K562 (cell line): ENCODE results near the gene SIGLEC9. TPM values are rescaled to one million over a fixed set of nuclear protein-coding genes. Genes with fewer than 3 reads are reported as not detected.

Experiments used
- RAD21 ChIP-seq, 2 experiments: fragments of 250-450 bp in 1 of 2; fragments of 450-650 bp in 1 of 2; sonication (Bioruptor Pico) in 1 of 2; formaldehyde crosslinking in 1 of 2; IDR thresholded peaks in 1 of 2; conservative IDR thresholded peaks in 1 of 2; 2 replicates each; pipeline versions ENCODE4 v1.4.0 to v1.8.0; 2020 to 2022; ENCODE audit warnings: mild to moderate bottlenecking in 2 of 2, moderate library complexity in 1 of 2
- RFX1 ChIP-seq: fragments of 450-650 bp; IDR thresholded peaks from 2 replicates; pipeline ENCODE4 v1.6.1; 2016; ENCODE audit warnings: mild to moderate bottlenecking, moderate library complexity
- SMAD4 ChIP-seq: fragments of 250-450 bp; sonication (Bioruptor Pico); conservative IDR thresholded peaks from 2 replicates; pipeline ENCODE4 v1.8.0; 2021; ENCODE audit warnings: inconsistent platforms, mild to moderate bottlenecking, moderate library complexity
- polyA plus RNA-seq, 8 experiments: library from polyadenylated mRNA; depleted of rRNA in 4 of 8; stranded (reverse) in 5 of 8; unstranded in 3 of 8; fragments of >200 nt; fragmentation: Nextera tagmentation in 2 of 8; fragmentation: Illumina TruSeq in 1 of 8; extraction: Ambion mirVana in 2 of 8; extraction: Trizol in 1 of 8; gene quantifications; 2 replicates each; pipeline versions ENCODE4 v1.2.1 to v1.2.3, GENCODE V29; 2011 to 2014; ENCODE audit warnings: inconsistent platforms in 1 of 8, missing spikeins in 1 of 8
- total RNA-seq, 7 experiments: library from RNA; depleted of rRNA in 6 of 7; stranded (reverse); fragments of >200 nt in 6 of 7; fragmentation: Illumina TruSeq in 2 of 7; extraction: Trizol in 2 of 7; gene quantifications; 2 replicates each; pipeline versions ENCODE4 v1.2.1 to v1.2.3, GENCODE V29; 2011 to 2021; ENCODE audit warnings: low replicate concordance in 1 of 7
- TF ChIP-seq, protein P1 (sequence below), 3 experiments: IDR thresholded peaks in 2 of 3; conservative IDR thresholded peaks in 1 of 3; 2 replicates each; pipeline ENCODE4 v1.5.1; 2011 to 2012; ENCODE audit warnings: low read length in 3 of 3, mild to moderate bottlenecking in 3 of 3, control low read depth in 2 of 3, improper control_type of control experiment in 1 of 3, inconsistent platforms in 1 of 3, low read depth in 1 of 3, mixed read lengths in 1 of 3, moderate library complexity in 1 of 3; ENCODE audit not compliant: insufficient read depth in 2 of 3
- TF ChIP-seq, protein P2 (sequence below): fragments of 450-650 bp; formaldehyde crosslinking; IDR thresholded peaks from 2 replicates; pipeline ENCODE4 v1.4.0; 2020; ENCODE audit warnings: mild to moderate bottlenecking, moderate library complexity
- TF ChIP-seq, protein P3 (sequence below): sonication (generic); formaldehyde crosslinking; IDR thresholded peaks from 2 replicates; pipeline ENCODE4 v1.8.0; 2022; ENCODE audit warnings: missing genetic modification reagents, mild to moderate bottlenecking, moderate library complexity, borderline replicate concordance

SIGLEC9 gene
- total and polyA plus RNA-seq, 9 of the 15 experiments (the other 6 are each of a cell fraction or from before 2014, with no cell fraction given) = 0.09 to 0.34 (median 0.22) TPM; not detected in 4

- TF ChIP-seq, protein P1, sequence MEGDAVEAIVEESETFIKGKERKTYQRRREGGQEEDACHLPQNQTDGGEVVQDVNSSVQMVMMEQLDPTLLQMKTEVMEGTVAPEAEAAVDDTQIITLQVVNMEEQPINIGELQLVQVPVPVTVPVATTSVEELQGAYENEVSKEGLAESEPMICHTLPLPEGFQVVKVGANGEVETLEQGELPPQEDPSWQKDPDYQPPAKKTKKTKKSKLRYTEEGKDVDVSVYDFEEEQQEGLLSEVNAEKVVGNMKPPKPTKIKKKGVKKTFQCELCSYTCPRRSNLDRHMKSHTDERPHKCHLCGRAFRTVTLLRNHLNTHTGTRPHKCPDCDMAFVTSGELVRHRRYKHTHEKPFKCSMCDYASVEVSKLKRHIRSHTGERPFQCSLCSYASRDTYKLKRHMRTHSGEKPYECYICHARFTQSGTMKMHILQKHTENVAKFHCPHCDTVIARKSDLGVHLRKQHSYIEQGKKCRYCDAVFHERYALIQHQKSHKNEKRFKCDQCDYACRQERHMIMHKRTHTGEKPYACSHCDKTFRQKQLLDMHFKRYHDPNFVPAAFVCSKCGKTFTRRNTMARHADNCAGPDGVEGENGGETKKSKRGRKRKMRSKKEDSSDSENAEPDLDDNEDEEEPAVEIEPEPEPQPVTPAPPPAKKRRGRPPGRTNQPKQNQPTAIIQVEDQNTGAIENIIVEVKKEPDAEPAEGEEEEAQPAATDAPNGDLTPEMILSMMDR (IDR thresholded peaks at IDR 0.05 in 2 of 3, conservative IDR thresholded peaks at IDR 0.05 in 1 of 3; ENCODE audit: insufficient read depth in 2 of 3, low read depth in 1 of 3, low read length in 3 of 3) = peak; percentile 71 to 82 (median 75)
- 0 out of 2 replicates have a peak, but pooled peaks have one; percentile 27 for TF ChIP-seq SMAD4
- peak; percentile 66 to 84 for TF ChIP-seq RAD21 (CRISPR knock-in tag; conservative IDR thresholded peaks at IDR 0.05 in 1 of 2, IDR thresholded peaks at IDR 0.05 in 1 of 2)
- TF ChIP-seq, protein P2, sequence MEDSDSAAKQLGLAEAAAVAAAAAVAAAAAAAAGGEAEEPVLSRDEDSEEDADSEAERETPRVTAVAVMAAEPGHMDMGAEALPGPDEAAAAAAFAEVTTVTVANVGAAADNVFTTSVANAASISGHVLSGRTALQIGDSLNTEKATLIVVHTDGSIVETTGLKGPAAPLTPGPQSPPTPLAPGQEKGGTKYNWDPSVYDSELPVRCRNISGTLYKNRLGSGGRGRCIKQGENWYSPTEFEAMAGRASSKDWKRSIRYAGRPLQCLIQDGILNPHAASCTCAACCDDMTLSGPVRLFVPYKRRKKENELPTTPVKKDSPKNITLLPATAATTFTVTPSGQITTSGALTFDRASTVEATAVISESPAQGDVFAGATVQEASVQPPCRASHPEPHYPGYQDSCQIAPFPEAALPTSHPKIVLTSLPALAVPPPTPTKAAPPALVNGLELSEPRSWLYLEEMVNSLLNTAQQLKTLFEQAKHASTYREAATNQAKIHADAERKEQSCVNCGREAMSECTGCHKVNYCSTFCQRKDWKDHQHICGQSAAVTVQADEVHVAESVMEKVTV = peak; percentile 23; the same call in 1 of the 2 replicates
- peak; percentile 34 for TF ChIP-seq RFX1
- TF ChIP-seq, protein P3, sequence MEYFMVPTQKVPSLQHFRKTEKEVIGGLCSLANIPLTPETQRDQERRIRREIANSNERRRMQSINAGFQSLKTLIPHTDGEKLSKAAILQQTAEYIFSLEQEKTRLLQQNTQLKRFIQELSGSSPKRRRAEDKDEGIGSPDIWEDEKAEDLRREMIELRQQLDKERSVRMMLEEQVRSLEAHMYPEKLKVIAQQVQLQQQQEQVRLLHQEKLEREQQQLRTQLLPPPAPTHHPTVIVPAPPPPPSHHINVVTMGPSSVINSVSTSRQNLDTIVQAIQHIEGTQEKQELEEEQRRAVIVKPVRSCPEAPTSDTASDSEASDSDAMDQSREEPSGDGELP (CRISPR knock-in tag) = 0 out of 2 replicates have a peak, but pooled peaks have one; percentile 21
Measured at GRCh38 chr19:51169283-51169918, 44.7 kb downstream of the SIGLEC9 start (continued).
